ENCODE data around the gene RAP2A. TPM values are rescaled to one million over a fixed set of nuclear protein-coding genes. Genes with fewer than 3 reads are reported as not detected.

The RAP2A gene
- total and polyA plus RNA-seq, 12 donors = 4.2 to 31.0 (median 20.4) TPM

- 51 to 60% methylated on average over 4 of the region's 4 CpGs for WGBS, 2 donors
- DNase-seq (peak in 1 of 2 donors; percentile 49), ATAC-seq (peak; percentile 65 to 94 (median 80))
- Histone ChIP-seq H3K4me3 (no peak overlapping the region), H3K4me1 (peaks cover 0 to 14% (median 9%) of the 10 kb centered on the region in 9 donors), H3K9me3 (no peaks in the 10 kb centered on the region), H3K27ac (peak overlapping the region in 4 of 10 donors; percentile 5 to 23 (median 12)), H3K36me3 (no peaks in the 10 kb centered on the region), H3K27me3 (no peaks in the 10 kb centered on the region)
- intact Hi-C loops (cut with DNase I) = no loop called here
- no peak for TF ChIP-seq CTCF (IDR thresholded peaks at IDR 0.05)
Measured at GRCh38 chr13:97502181-97502580, 68.2 kb downstream of the RAP2A start.

GRCh38 chr13:97502706-97503105 lies 68.7 kb downstream of the RAP2A start:
- no peak for DNase-seq
- 26 to 31% methylated on average over 1 of the region's 1 CpG for WGBS, 2 donors
- H3K27ac ChIP-seq = peak overlapping the region in 4 of 10 donors; percentile 5 to 33 (median 18)

GRCh38 chr13:97505017-97505416 lies 71.0 kb downstream of the RAP2A start:
- Histone ChIP-seq H3K4me3 (no peak overlapping the region), H3K36me3 (no peaks in the 10 kb centered on the region), H3K27ac (no peak overlapping the region), H3K4me1 (peaks cover 0 to 14% (median 9%) of the 10 kb centered on the region in 9 donors), H3K9me3 (peaks cover 0 to 3% (median 0%) of the 10 kb centered on the region in 11 donors), H3K27me3 (no peaks in the 10 kb centered on the region)
- intact Hi-C loops (cut with DNase I) = no loop called here
- no peak for TF ChIP-seq CTCF (IDR thresholded peaks at IDR 0.05)
- WGBS, 2 donors = 82 to 91% methylated on average over 1 of the region's 1 CpG
- DNase-seq (no peak), ATAC-seq (no peak)

More at GRCh38 chr13:97502706-97503105, 68.7 kb downstream of the RAP2A start:
- Histone ChIP-seq H3K4me3 (no peak overlapping the region), H3K27me3 (no peaks in the 10 kb centered on the region), H3K36me3 (no peaks in the 10 kb centered on the region), H3K9me3 (no peaks in the 10 kb centered on the region), H3K4me1 (peaks cover 0 to 14% (median 9%) of the 10 kb centered on the region in 9 donors)
- intact Hi-C loops (cut with DNase I) = no loop called here
- no peak for ATAC-seq
- TF ChIP-seq CTCF (IDR thresholded peaks at IDR 0.05) = no peak

GRCh38 chr13:97506511-97506910 lies 72.5 kb downstream of the RAP2A start:
- Histone ChIP-seq H3K4me1 (peaks cover 0 to 14% (median 9%) of the 10 kb centered on the region in 9 donors), H3K27ac (no peak overlapping the region), H3K9me3 (peaks cover 0 to 18% (median 0%) of the 10 kb centered on the region in 11 donors), H3K4me3 (no peak overlapping the region), H3K27me3 (no peaks in the 10 kb centered on the region), H3K36me3 (no peaks in the 10 kb centered on the region)
- DNase-seq (no peak), ATAC-seq (no peak)
- no peak for TF ChIP-seq CTCF (IDR thresholded peaks at IDR 0.05)
- intact Hi-C loops (cut with DNase I) = no loop called here
- 46 to 48% methylated on average over 4 of the region's 4 CpGs for WGBS, 2 donors

All from heart right ventricle (tissue), 16 donors.